Peyer's patch (tissue), 4 donors: ENCODE data around the gene GALM.

ENCODE experiments used
- POLR2A ChIP-seq, 2 donors: fragments of 450-650 bp; IDR thresholded peaks; one replicate each; pipeline ENCODE4 v1.5.1; 2017; ENCODE audit warnings: antibody characterized with exemption in 2 of 2, mild to moderate bottlenecking in 2 of 2, moderate library complexity in 2 of 2
- TF ChIP-seq, protein P1 (sequence below), 6 experiments: fragments of 450-650 bp in 4 of 6; fragments of 200-600 bp in 2 of 6; sonication (generic) in 1 of 6; IDR thresholded peaks; one replicate each; pipeline ENCODE4 v1.5.1; 2017 to 2019; ENCODE audit warnings: antibody characterized with exemption in 6 of 6, mild to moderate bottlenecking in 3 of 6, moderate library complexity in 1 of 6

GRCh38 chr2:38659115-38659514, 6.8 kb upstream of the GALM start:
- TF ChIP-seq, protein P1, sequence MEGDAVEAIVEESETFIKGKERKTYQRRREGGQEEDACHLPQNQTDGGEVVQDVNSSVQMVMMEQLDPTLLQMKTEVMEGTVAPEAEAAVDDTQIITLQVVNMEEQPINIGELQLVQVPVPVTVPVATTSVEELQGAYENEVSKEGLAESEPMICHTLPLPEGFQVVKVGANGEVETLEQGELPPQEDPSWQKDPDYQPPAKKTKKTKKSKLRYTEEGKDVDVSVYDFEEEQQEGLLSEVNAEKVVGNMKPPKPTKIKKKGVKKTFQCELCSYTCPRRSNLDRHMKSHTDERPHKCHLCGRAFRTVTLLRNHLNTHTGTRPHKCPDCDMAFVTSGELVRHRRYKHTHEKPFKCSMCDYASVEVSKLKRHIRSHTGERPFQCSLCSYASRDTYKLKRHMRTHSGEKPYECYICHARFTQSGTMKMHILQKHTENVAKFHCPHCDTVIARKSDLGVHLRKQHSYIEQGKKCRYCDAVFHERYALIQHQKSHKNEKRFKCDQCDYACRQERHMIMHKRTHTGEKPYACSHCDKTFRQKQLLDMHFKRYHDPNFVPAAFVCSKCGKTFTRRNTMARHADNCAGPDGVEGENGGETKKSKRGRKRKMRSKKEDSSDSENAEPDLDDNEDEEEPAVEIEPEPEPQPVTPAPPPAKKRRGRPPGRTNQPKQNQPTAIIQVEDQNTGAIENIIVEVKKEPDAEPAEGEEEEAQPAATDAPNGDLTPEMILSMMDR (IDR thresholded peaks at IDR 0.05), result no peak
- TF ChIP-seq POLR2A (IDR thresholded peaks at IDR 0.05), result no peak
